HepG2 (cell line): ENCODE data around the gene METRN. TPM values are rescaled to one million over a fixed set of nuclear protein-coding genes. Genes with fewer than 3 reads are reported as not detected.

Experiments
- ATAC-seq: fragments of 200-7000 bp; cut with Tn5 transposase; 3 replicates; pipeline ENCODE4 v1.9.1; 2020; ENCODE audit warnings: mild to moderate bottlenecking, moderate library complexity
- BruUV-seq: library from RNA; stranded (reverse); fragments of 400-500 nt; replicated peaks from 2 replicates; lab custom pipeline; 2021; lab: Mats Ljungman, UMichigan
- CTCF ChIA-PET: fragments of 300-600 bp; formaldehyde crosslinking; extraction: SDS; loops from one replicate; lab custom pipeline; 2021; ENCODE audit warnings: low total read pairs, inconsistent platforms, low intra/inter-chr PET ratio; lab: Yijun Ruan, JAX
- POLR2A ChIA-PET: fragments of 350-600 bp; sonication (Branson Sonifier 250); formaldehyde crosslinking; loops from one replicate; lab custom pipeline; 2020; ENCODE audit warnings: antibody characterized with exemption, inconsistent platforms; lab: Yijun Ruan, JAX
- DNase-seq: peaks from one replicate; pipeline ENCODE4 v3.0.0-alpha.2; 2015; ENCODE audit warnings: low spot score
- FAIRE-seq: peaks from 3 replicates; lab custom pipeline; 2011; peaks lifted over from hg19 to GRCh38; lab: Jason Lieb, UNC
- H2AFZ ChIP-seq: one replicate; pipeline ENCODE4 v1.6.1; 2011; ENCODE audit warnings: low read length, inconsistent platforms
- H3K27ac ChIP-seq: fragments of 300-600 bp; 3 replicates; pipeline ENCODE4 v1.8.0; 2011; ENCODE audit warnings: mixed run types, mild to moderate bottlenecking, mixed read lengths, low read length, inconsistent platforms; ENCODE audit not compliant: insufficient read depth; ENCODE audit errors: extremely low read length
- H3K27me3 ChIP-seq, 2 experiments: fragments of 200-600 bp in 1 of 2; 2 replicates in 1 of 2; 3 replicates in 1 of 2; pipeline versions ENCODE4 v1.6.0 to v1.8.0; 2011; ENCODE audit warnings: low read length in 2 of 2, mild to moderate bottlenecking in 2 of 2, moderate library complexity in 2 of 2, inconsistent platforms in 1 of 2; ENCODE audit not compliant: insufficient read depth in 2 of 2, control insufficient read depth in 1 of 2
- H3K36me3 ChIP-seq, 2 experiments: fragments of 200-600 bp in 1 of 2; replicated peaks in 1 of 2; 2 replicates in 1 of 2; 3 replicates in 1 of 2; pipeline versions ENCODE4 v1.5.1 to v1.8.0; 2011; ENCODE audit warnings: low read length in 2 of 2, inconsistent platforms in 1 of 2; ENCODE audit not compliant: insufficient read depth in 2 of 2, control insufficient read depth in 1 of 2
- H3K4me1 ChIP-seq: 2 replicates; pipeline ENCODE4 v1.5.1; 2012; ENCODE audit warnings: low read length, inconsistent platforms; ENCODE audit not compliant: insufficient read depth
- H3K4me2 ChIP-seq: 2 replicates; pipeline ENCODE4 v1.6.0; 2011; ENCODE audit warnings: low read depth, low read length, inconsistent platforms
- H3K4me3 ChIP-seq, 3 experiments: fragments of 200-600 bp in 1 of 3; sonication (generic), shearing (Covaris generic) in 1 of 3; replicated peaks in 1 of 3; 2 replicates each; pipeline ENCODE4 v1.5.1; 2011 to 2016; ENCODE audit warnings: low read length in 3 of 3, inconsistent platforms in 2 of 3, low read depth in 2 of 3, mild to moderate bottlenecking in 2 of 3, control low read depth in 1 of 3, mixed read lengths in 1 of 3; ENCODE audit not compliant: insufficient read depth in 1 of 3
- H3K79me2 ChIP-seq: one replicate; pipeline ENCODE4 v1.6.1; 2011; ENCODE audit warnings: low read length, inconsistent platforms; ENCODE audit not compliant: insufficient read depth
- H3K9ac ChIP-seq: 2 replicates; pipeline ENCODE4 v1.6.0; 2011; ENCODE audit warnings: mild to moderate bottlenecking, low read depth, low read length, inconsistent platforms; ENCODE audit not compliant: insufficient read depth
- H3K9me3 ChIP-seq: 2 replicates; pipeline ENCODE4 v1.5.1; 2012; ENCODE audit warnings: mild to moderate bottlenecking, low read length
- H4K20me1 ChIP-seq: 2 replicates; pipeline ENCODE4 v1.6.0; 2011; ENCODE audit warnings: inconsistent platforms, mild to moderate bottlenecking, low read length, moderate library complexity; ENCODE audit not compliant: insufficient read depth
- AGO1 ChIP-seq: fragments of 200-400 bp; formaldehyde crosslinking; IDR thresholded peaks from 2 replicates; pipeline ENCODE4 v1.6.1; 2017; ENCODE audit warnings: mild to moderate bottlenecking, low read depth, low read length, moderate library complexity; ENCODE audit not compliant: poor library complexity, severe bottlenecking
- HBP1 ChIP-seq: IDR thresholded peaks from 2 replicates; pipeline ENCODE4 v1.6.1; 2016; ENCODE audit warnings: low read depth, control low read depth
- LBX2 ChIP-seq: sonication (generic); formaldehyde crosslinking; IDR thresholded peaks from 2 replicates; pipeline ENCODE4 v1.5.0; 2020; ENCODE audit warnings: missing genetic modification reagents, mild to moderate bottlenecking, borderline replicate concordance
- ZNF460 ChIP-seq: sonication (generic); formaldehyde crosslinking; IDR thresholded peaks from 2 replicates; pipeline ENCODE4 v1.5.1; 2020; ENCODE audit warnings: missing genetic modification reagents, mild to moderate bottlenecking, borderline replicate concordance
- WGBS: methylation state at CpG from one replicate; pipeline ENCODE4 v1.1.6; 2017; ENCODE audit warnings: low lambda C conversion rate; 5-methylcytosine and 5-hydroxymethylcytosine counted together
- in situ Hi-C: cut with HindIII; loops from 2 replicates; pipeline ENCODE4 v1.10.0; 2017; ENCODE audit warnings: low pct_unique_long_range_greater_than_20kb; ENCODE audit not compliant: extremely low pct_ligation_motif_present
- intact Hi-C: fragments of 100-400 bp; cut with micrococcal nuclease; formaldehyde crosslinking; loops from one replicate; pipeline ENCODE4 v1.10.0; 2022; ENCODE audit not compliant: unreplicated experiment
- polyA plus RNA-seq, 8 experiments: library from polyadenylated mRNA; depleted of rRNA in 3 of 8; stranded (reverse) in 7 of 8; unstranded in 1 of 8; fragments of >200 nt; fragmentation: Illumina TruSeq in 4 of 8; extraction: Trizol in 4 of 8; gene quantifications; 2 replicates each; pipeline versions ENCODE4 v1.2.1 to v1.2.3, GENCODE V29; 2011 to 2016; ENCODE audit warnings: low read depth in 4 of 8, missing spikeins in 1 of 8, mixed read lengths in 1 of 8; ENCODE audit not compliant: insufficient read depth in 1 of 8
- total RNA-seq, 5 experiments: library from RNA; depleted of rRNA; stranded (reverse); fragments of >200 nt; fragmentation: Illumina TruSeq; extraction: Trizol; gene quantifications; 2 replicates each; pipeline ENCODE4 v1.2.3, GENCODE V29; 2016; ENCODE audit warnings: low read depth in 1 of 5

The METRN gene
- total and polyA plus RNA-seq, 2 of the 13 experiments (the other 11 are each of a cell fraction or from before 2014, with no cell fraction given) = 25.5 to 46.1 TPM

GRCh38 chr16:717450-718245 lies 2.7 kb downstream of the METRN start:
- DNase-seq = no peak
- ChIA-PET POLR2A (no interaction called here), CTCF (no interaction called here)
- no peak for FAIRE-seq
- no peak overlapping the region for H3K9ac ChIP-seq
- ATAC-seq = no peak
- no peaks in the 10 kb centered on the region for H3K9me3 ChIP-seq
- H2AFZ ChIP-seq = no peak overlapping the region
- no peak overlapping the region for H3K4me3 ChIP-seq
- H3K27me3 ChIP-seq = no peaks in the 10 kb centered on the region
- BruUV-seq = no TSS peak
- no peak overlapping the region for H3K4me2 ChIP-seq
- peaks cover 5% of the 10 kb centered on the region for H4K20me1 ChIP-seq
- no peaks in the 10 kb centered on the region for H3K36me3 ChIP-seq
- H3K79me2 ChIP-seq = peaks cover 3% of the 10 kb centered on the region
- TF ChIP-seq AGO1 (peak; percentile 29), LBX2 (no peak)
- H3K27ac ChIP-seq = no peak overlapping the region
- peaks cover 53% of the 10 kb centered on the region for H3K4me1 ChIP-seq
- 100% methylated on average over 5 of the region's 32 CpGs for WGBS
- in situ Hi-C loops = no loop called here
- intact Hi-C loops = no loop called here

GRCh38 chr16:718389-718788 lies 3.5 kb downstream of the METRN start:
- H3K4me3 ChIP-seq = no peak overlapping the region
- ATAC-seq (no peak), FAIRE-seq (no peak), DNase-seq (no peak)
- ChIA-PET CTCF (no interaction called here), POLR2A (no interaction called here)
- H3K36me3 ChIP-seq = no peaks in the 10 kb centered on the region
- in situ Hi-C loops (no loop called here), intact Hi-C loops (no loop called here)
- no peak overlapping the region for H3K4me2 ChIP-seq
- peaks cover 50% of the 10 kb centered on the region for H3K4me1 ChIP-seq
- TF ChIP-seq AGO1 (peak; percentile 49), HBP1 (no peak), ZNF460 (no peak)
- no peak overlapping the region for H3K27ac ChIP-seq
- no peak overlapping the region for H3K9ac ChIP-seq
- no peaks in the 10 kb centered on the region for H3K9me3 ChIP-seq
- no TSS peak for BruUV-seq
- peaks cover 5% of the 10 kb centered on the region for H4K20me1 ChIP-seq
- H3K27me3 ChIP-seq = no peaks in the 10 kb centered on the region
- WGBS = 100% methylated on average over 6 of the region's 9 CpGs
- H3K79me2 ChIP-seq = peaks cover 3% of the 10 kb centered on the region
- no peak overlapping the region for H2AFZ ChIP-seq
